GM21529 (cell line): Measurements from ENCODE around the gene USHBP1.

Experiments
- ATAC-seq: cut with Tn5 transposase; IDR thresholded peaks from one replicate; pipeline ENCODE4 v1.9.1; 2021; ENCODE audit not compliant: unreplicated experiment

Gene USHBP1

DNA sequence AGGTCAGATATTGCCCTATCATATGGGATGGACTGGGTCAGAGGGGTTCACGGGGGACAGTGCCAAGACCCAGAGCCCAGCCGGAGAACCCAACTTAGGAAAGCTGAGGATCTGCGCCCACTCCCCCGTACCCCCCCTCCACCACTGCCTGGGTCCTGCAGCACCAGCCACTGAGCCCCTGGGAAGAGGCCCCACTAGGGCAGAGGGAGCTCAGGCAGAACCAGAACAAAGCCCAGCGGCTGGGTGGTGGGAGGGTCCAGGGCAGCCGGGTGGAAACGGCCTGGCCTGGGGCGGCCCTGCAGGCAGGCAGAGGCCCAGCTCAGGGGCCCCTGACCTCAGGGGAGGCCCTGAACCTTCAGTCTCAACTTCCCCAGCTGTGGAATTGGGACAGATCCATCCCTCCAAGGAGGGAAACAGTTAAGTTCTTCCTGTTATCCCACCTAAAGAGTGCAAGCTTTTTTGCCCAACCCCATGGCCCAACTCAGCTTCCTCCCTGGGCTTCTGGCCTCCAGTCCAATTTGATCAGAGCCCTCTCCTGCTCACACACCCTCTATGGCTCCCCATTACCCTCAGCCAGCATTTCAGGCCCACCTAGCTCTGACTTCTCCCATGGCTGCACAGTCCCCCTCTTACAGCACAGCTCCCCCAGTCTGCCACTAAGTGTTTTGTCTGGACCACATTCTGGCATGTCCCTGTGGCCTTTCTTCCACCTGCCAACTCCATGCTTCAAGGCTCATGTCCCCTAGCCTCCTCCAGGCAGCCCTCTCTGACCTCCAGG is 21.9 kb downstream of the USHBP1 start:
- ATAC-seq, result no peak

GRCh38 chr19:17240826-17241399 is 23.6 kb downstream of the USHBP1 start:
- no peak for ATAC-seq

DNA sequence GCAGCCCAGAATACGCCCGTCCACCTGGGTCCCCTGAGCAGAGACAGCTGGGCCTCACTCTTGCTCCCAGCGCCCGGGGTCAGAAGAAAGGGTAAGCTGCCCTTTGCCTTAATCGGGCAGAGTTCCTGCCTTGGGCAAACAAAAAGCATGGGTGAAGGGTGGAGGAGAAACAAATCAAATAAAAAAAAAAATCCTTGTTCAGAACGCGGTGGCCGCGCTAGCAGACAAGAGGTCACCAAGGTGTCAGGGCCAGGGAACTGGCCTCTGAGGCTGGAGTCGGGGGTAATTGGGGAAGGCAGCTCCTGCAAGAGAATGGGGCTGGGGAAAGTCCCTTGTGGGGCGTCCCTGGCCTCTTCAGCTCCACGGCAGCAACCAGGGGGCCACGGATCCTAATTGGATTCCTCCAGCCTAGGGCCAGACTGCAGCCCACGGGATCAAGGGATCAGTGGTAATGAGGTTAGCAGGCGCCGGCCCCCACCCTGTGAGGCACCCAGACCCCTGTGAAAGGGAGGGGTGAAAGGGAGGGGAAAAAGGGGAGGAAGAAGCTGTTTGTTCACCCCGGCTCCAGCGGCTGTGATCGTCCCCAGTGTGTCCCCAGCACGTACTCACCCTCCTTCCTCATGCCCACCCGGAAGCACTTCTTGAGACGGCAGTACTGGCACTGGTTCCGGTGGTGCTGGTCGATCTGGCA is 24.3 kb downstream of the USHBP1 start:
- no peak for ATAC-seq

GRCh38 chr19:17237747-17238706 is 26.5 kb downstream of the USHBP1 start:
- ATAC-seq, result no peak

GRCh38 chr19:17236811-17237543 is 27.6 kb downstream of the USHBP1 start:
- ATAC-seq, result no peak

DNA sequence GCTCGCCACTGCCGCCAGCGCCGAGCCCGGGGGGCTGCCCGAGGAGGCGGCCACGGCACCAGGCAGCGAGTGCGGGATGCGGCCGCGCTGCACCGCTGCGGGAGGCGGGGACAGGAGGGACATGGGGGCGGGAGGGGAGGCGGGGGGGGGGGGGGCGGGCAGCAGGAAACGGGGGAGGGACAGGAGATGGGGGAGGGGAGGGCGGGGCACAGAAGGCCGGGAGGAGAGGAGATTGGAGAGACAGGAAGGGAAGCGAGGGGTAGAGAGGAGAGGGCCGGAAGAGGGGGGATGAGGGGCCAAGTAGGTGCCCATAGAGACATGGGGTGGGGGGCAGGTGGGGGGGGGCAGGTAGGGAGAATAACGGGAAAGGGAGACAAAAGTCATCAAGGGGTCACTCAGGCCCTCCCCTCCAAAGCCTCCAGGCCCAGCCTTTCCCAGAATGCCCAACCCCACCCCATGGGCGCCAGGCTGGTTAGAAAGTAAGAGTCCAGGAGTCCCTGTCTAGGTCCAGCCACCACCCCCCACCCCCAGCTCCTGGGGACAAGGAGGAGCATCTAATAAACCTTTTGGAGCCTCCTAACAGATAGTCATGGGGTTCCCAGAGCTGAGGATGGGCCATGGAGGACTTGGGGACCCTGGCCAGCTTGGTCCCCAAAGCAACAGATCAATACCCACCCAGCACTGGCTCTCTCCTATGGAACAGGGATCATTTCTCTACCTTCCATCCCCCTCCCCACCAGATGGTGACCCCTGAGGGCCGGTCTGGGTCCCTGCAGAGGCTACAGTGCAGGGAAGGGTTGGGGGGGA is 28.4 kb downstream of the USHBP1 start:
- no peak for ATAC-seq

DNA sequence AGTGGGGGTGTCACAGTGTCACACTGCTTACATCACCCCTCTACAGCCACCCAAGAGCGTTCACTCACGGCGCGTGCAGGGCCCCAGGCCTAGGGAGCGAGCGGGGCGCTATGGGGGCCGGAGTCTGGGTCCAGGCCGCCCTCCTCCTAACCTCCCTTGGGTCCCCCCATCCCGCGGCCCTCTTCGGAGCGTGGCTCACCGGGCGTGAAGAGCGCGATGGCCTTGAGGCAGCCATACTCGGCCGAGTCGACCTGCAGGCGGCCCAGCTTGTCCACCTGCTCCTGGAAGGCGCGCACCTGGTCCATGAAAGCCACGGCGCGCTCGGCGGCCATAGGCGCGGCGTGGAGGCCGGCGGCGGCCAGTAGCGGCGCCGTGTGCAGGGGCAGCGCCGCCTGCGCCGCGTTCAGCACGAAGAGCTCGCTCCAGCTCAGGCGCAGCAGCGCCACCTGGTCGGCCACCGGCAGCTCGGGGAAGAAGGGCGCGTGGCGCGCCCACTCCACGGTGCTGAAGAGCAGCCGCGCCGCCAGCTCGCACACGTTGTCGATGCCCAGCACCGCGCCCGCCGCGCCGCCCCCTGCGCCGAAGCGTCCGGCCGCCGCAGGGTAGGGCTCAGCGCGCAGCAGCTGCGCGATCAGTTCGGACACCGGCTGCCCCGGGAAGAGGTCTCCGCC is 29.1 kb downstream of the USHBP1 start:
- peak; percentile 63 for ATAC-seq

GRCh38 chr19:17234911-17235299 is 29.6 kb downstream of the USHBP1 start:
- peak; percentile 39 for ATAC-seq

GRCh38 chr19:17232258-17232657 is 32.3 kb downstream of the USHBP1 start:
- no peak for ATAC-seq

GRCh38 chr19:17229890-17230289 is 34.7 kb downstream of the USHBP1 start:
- ATAC-seq, result no peak

- ATAC-seq, result no peak
Observed at GRCh38 chr19:17227798-17228367, 36.7 kb downstream of the USHBP1 start.

GRCh38 chr19:17226002-17226933 is 38.3 kb downstream of the USHBP1 start, which contains the start of gene OCEL1:
Gene OCEL1, plus strand, starts transcription at chr19:17226226. Its CDS starts 22 bp downstream, at chr19:17226248.
- ATAC-seq, result peak; percentile 89

- no peak for ATAC-seq
Observed at GRCh38 chr19:17225053-17225452, 39.5 kb downstream of the USHBP1 start.

DNA sequence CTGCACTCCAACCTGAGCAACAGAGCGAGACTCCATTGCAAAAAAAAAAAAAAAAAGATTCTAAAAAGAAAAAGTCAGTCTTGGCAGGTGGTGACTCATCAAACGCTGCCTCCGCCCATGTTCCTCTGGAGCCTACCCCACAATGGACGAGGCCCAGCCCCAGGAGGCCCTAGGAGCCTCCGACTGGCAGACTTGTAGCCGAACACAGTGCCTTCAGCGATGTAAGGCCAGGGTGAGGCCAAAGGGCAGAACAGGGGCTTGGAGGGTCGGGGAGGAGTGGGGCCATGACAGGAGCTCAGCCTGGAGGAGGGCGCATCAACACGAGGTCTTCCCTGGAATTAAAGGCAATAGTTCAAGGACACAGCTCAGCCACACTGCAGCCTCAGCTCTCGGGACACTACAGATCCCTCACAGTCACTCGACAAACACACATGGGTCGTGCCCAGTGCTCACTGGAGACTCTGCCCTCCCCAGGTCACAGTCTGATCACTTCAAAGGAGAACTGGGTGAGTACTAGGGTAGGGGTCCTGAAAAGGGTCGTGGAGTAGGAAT is 44.3 kb downstream of the USHBP1 start:
- no peak for ATAC-seq

- ATAC-seq, result no peak
Observed at GRCh38 chr19:17219286-17219685, 45.3 kb downstream of the USHBP1 start.

- ATAC-seq, result no peak
Observed at GRCh38 chr19:17216058-17216670, 48.4 kb downstream of the USHBP1 start.
